Right lobe of liver (tissue), 4 donors: ENCODE results near the gene TCERG1.

Source experiments
- CTCF ChIP-seq, 4 donors: fragments of 200-600 bp in 3 of 4; fragments of 450-650 bp in 1 of 4; IDR thresholded peaks; one replicate each; pipeline versions ENCODE4 v1.5.1 to v1.8.0; 2016 to 2022; ENCODE audit warnings: antibody characterized with exemption in 4 of 4, mild to moderate bottlenecking in 2 of 4
- POLR2A ChIP-seq: fragments of 450-650 bp; IDR thresholded peaks from one replicate; pipeline ENCODE4 v1.6.1; 2017; ENCODE audit warnings: antibody characterized with exemption, mild to moderate bottlenecking
- donor health status: DM: no; HTN: no; CAD: no.
- donor health status: DM: no; HTN: no; CAD: no.
- donor health status: DM: no; HTN: yes; CAD: no.

- no peak for TF ChIP-seq CTCF (IDR thresholded peaks at IDR 0.05)
- no peak for TF ChIP-seq POLR2A
These were observed 16.3 kb downstream of the TCERG1 start for GRCh38 chr5:146463446-146463845.
